ENCODE data around the gene ITGB1. TPM values are rescaled to one million over a fixed set of nuclear protein-coding genes. Genes with fewer than 3 reads are reported as not detected.
A peak's percentile ranks its signal among the peaks of the same experiment; 100 is the strongest.
"Not testable (repeated sequence)": the region's sequence is repeated elsewhere in the genome, so short reads cannot be mapped to it uniquely, and the experiment has no call there.

Gene ITGB1
- 38.2 TPM for total RNA-seq

- peak; percentile 60 to 79 (median 76) for DNase-seq (ENCODE audit: low read depth in 2 of 3, low spot score in 2 of 3)
Measured at GRCh38 chr10:32958085-32959005, at the start of gene ITGB1. Gene ITGB1 (minus strand): TSS chr10:32958230. CDS start chr10:32935558, 22,672 bp downstream.

- no peak for DNase-seq (ENCODE audit: low read depth in 2 of 3, low spot score in 2 of 3)
Measured at GRCh38 chr10:33006342-33006887, 48.4 kb upstream of the ITGB1 start.

DNA sequence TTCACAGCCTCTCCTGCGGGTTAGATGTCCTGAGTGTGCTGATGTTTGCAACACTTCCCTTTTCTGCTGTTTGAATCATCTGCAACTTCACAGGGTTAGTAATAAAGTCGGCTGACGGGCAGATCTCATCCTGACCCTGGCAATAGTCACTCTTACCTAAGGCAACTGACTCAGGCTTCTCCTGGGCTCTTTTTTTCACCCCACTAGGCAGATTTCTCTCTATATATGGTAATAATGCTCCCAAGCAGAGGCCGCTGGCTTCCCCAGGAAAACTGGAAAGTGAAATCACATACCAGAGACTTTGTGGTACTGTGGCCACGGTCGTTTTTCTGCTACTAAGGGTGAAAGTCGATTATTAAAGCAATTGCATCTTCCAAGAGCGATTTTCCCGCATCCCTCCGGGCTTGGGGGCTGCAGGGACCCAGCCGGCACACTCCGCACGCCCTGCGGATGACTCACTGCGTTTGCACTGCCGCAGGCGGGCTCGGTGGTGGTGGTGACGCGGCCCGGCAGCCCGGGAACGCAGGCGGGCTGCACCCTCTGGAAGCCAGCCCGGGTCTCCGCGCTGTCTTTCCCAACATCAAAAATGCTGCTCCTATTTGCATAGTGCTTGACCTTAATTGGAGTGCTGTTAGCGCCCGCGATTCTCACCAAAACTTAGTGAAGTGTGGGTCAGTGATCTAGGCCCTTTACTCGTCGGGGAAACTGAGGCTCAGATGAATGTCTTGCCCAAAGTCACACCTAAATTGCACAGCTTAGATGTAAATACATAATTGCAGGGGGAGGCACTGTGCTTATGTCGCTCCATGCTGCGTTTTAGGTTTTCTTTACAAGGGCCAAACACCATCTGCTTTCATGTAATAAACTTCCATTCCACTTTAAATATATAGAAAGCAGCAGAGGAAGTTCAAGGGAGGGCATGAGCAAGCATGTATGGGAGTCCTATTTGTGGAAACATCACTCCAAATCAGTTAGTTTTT, 47.6 kb upstream of the ITGB1 start:
- peak in 2 of 3 donors; percentile 60 for DNase-seq (ENCODE audit: low read depth in 2 of 3, low spot score in 2 of 3)

- no peak for DNase-seq (ENCODE audit: low read depth in 2 of 3, low spot score in 2 of 3)
Measured at GRCh38 chr10:33001908-33002492, 44.0 kb upstream of the ITGB1 start.

- not testable (repeated sequence) for DNase-seq (ENCODE audit: low read depth in 2 of 3, low spot score in 2 of 3)
Measured at GRCh38 chr10:32998060-32998581, 40.1 kb upstream of the ITGB1 start.

- no peak for DNase-seq (ENCODE audit: low read depth in 2 of 3, low spot score in 2 of 3)
Measured at GRCh38 chr10:32995751-32996150, 37.7 kb upstream of the ITGB1 start.

- no peak for DNase-seq (ENCODE audit: low read depth in 2 of 3, low spot score in 2 of 3)
Measured at GRCh38 chr10:32995066-32995622, 37.1 kb upstream of the ITGB1 start.

GRCh38 chr10:32994632-32995031, 36.6 kb upstream of the ITGB1 start:
- not testable (repeated sequence) for DNase-seq (ENCODE audit: low read depth in 2 of 3, low spot score in 2 of 3)

DNA sequence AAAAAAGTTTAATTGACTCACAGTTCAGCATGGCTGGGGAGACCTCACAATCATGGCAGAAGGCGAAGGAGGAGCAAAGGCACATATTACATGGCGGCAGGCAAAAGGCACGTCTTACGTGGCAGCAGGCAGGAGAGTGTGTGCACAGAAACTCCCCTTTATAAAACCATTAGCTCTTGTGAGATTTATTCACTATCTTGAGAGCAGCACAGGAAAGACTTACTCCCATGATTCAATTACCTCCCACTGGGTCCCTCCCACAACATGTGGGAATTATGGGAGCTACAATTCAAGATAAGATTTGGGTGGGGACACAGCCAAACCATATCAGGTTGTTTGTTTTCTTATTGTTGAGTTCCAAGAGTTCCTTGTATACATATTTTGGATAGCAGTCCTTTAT, 34.3 kb upstream of the ITGB1 start:
- DNase-seq (ENCODE audit: low read depth in 2 of 3, low spot score in 2 of 3) = not testable (repeated sequence)

DNA sequence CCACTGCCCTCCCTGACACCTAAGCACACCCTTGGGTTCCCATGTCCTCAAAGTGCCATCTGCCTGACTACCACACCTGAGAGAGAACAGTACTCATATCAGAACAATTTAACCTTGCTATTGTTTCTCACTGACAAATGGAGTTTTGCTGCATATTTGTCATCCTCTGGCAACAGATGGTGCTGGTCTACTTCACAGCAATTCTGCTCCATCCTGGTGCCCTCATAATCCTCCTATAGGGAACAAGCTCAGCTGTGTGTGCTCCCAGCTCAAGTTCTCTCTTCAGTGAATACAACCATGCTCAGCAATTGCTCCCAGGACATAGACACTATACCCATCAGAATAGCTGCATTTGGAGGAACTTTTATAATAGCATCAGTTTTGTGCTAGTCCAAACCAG, 32.8 kb upstream of the ITGB1 start:
- DNase-seq (ENCODE audit: low read depth in 2 of 3, low spot score in 2 of 3) = no peak

DNA sequence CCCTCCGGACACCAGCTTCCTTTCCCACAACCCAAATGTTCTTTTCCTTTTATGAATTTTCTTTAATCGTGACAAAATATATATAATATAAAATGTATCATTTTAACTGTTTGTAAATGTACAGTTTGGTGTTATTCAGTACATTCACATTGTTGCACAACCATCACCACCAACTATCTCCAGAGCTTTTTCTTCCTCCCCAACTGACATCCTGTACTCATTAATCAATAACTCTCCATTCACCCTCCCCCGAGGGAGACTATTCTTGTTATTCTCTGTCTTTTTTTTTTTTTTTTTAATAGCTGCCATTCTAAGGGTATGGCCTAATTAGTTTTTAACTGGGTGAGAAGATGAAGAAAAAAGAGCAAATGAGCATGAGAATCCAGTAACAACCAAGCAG, 30.6 kb upstream of the ITGB1 start:
- no peak for DNase-seq (ENCODE audit: low read depth in 2 of 3, low spot score in 2 of 3)

GRCh38 chr10:32987172-32987571, 29.1 kb upstream of the ITGB1 start:
- DNase-seq (ENCODE audit: low read depth in 2 of 3, low spot score in 2 of 3) = no peak

- DNase-seq (ENCODE audit: low read depth in 2 of 3, low spot score in 2 of 3) = no peak
Measured at GRCh38 chr10:32985775-32986350, 27.8 kb upstream of the ITGB1 start.

GRCh38 chr10:32985341-32985764, 27.3 kb upstream of the ITGB1 start:
- no peak for DNase-seq (ENCODE audit: low read depth in 2 of 3, low spot score in 2 of 3)

- no peak for DNase-seq (ENCODE audit: low read depth in 2 of 3, low spot score in 2 of 3)
Measured at GRCh38 chr10:32984003-32984600, 26.1 kb upstream of the ITGB1 start.

DNA sequence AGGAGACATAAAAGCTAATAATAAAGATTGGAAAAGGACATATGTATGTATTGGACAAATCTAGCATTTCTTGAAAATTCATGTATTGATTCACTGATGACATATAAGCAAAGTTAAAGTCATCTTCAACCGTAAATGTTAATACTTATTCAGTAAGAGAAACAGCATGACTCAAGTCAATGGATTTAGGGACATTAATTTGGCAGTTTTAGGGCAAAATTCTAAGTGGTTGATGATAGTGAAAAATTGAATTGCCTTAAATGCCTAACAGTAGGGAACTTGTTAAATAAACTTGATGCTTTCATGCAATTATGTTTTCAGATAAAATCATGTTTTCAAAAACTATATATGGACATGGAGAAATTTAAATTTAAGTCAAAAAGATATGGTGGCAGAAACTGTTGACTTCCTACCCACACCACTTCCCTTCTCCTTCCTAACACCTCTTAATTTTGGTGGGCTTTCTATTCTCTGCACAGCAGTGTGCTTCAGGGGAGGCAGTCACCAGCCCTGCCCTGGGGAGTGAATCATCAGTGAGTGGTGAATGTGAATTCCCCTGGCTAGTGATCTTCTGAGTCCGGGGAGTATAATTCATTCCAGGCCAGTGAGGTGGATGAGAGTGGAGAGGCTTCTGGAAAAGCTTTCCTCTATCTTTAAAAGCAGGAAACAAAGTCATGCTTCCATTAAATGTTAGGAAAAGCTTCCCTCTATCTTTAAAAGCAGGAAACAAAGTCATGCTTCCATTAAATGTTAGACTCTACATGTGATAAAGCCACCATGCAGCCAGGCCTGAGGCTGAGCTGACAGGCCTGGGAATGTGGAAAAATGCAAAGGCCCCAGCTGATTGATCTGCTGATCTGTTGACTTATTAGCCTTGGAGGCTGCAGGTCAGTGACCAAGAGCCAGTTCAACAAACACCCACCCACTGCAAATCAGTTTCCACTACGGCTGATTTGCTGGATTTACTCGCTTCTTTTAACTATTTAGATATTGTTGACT, 25.2 kb upstream of the ITGB1 start:
- no peak for DNase-seq (ENCODE audit: low read depth in 2 of 3, low spot score in 2 of 3)

- DNase-seq (ENCODE audit: low read depth in 2 of 3, low spot score in 2 of 3) = no peak
Measured at GRCh38 chr10:32982293-32982709, 24.3 kb upstream of the ITGB1 start.

DNA sequence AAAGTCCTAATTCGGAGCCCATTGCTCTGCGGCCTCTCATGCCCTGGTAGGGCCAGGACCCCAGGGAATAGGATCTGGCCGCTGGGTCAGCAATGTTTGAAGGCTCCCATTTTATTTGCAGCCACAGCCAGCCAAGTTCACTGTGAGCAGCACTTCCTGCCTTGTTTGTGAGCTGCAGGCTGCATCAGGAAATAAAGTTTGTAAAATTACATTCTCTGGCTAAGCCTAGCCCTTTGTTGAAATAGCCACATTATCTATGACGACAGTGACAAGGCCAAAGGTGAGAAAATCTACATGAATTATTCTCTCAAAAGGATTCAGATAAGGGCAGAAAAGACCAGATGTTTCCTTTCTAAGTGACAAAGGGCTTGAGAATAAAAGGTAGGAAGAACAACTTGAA, 23.7 kb upstream of the ITGB1 start:
- DNase-seq (ENCODE audit: low read depth in 2 of 3, low spot score in 2 of 3) = peak in 2 of 3 donors; percentile 35 to 79

Data from hematopoietic multipotent progenitor cell (in vitro differentiated cells).